Measurements from ENCODE around the gene ZNF827. TPM values are rescaled to one million over a fixed set of nuclear protein-coding genes. Genes with fewer than 3 reads are reported as not detected.

ZNF827 gene
- polyA plus RNA-seq, 1 donor (not counting 4 experiments of a cell fraction or from before 2014, with no cell fraction given) = 4.7 TPM

DNA sequence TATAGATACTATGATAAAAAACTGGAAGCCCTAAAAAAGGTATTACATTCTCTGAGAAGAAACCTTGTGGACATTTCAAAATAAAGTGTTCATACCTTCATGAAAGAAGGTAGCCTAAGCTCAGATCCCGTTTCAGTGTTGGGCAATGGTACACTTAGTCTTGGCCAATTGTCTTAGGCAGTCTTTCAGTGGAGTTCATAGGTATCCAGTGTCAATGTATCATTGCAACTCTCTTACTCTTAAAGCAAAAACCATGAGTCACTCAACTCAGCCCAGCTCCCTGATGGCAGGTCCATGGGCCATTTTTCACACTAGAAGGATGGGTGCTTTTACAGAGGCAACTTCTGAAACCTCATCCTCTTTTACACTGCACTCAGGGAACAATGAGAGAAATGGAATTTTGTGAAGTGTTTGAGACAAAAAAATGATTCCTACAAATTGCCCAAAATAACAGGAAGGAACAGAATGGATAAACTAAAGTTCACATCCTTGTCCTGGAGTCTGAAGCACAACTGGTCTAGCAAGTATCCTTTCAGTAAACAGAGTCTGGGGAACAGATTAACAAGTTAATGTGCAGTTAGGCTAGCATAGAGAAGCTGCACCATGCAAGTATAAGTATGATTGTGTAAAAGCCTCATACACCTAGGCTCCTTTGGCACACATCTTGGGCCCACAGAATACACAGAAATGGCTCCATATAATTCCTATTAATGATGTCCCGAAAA lies 7.0 kb upstream of the ZNF827 start:
- Histone ChIP-seq H3K9me3 (ENCODE audit: control insufficient read depth, low read depth, low read length) (no peaks in the 10 kb centered on the region), H3K79me2 (ENCODE audit: control insufficient read depth, insufficient read depth, low read length) (no peaks in the 10 kb centered on the region)
- no peak for DNase-seq (ENCODE audit: low read depth, low spot score)

DNA sequence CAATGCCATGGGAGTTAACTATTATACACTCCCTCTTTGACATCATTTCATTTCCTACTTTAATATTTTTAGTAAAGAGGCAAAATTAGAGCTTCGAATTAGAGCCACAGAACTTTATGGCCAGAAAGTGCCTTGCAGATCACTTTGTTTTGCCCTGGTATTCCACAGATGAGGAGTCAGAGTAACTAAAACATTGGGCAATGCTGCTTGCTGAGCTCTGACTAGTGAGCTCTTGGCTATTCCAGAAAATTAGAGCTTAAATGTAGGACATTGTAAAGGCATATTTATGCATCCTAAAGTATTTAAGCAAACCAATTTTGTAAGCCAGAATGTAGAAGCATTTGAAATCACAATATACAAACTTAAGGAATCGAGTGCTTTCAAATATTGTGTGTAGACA lies 6.3 kb upstream of the ZNF827 start:
- dilution Hi-C loops (cut with MboI; ENCODE audit: extremely low pct_ligation_motif_present, low sequenced_read_pairs) = no loop called here
- no peak overlapping the region for H3K27ac ChIP-seq (ENCODE audit: control insufficient read depth, insufficient read depth, low read length)
- H2AFZ ChIP-seq (ENCODE audit: control insufficient read depth, low read length) = no peak overlapping the region
- peaks cover 5% of the 10 kb centered on the region for H3K4me1 ChIP-seq (ENCODE audit: control insufficient read depth, extremely low read depth, insufficient read depth, low read length)
- H3K9me3 ChIP-seq (ENCODE audit: control insufficient read depth, low read depth, low read length) = no peaks in the 10 kb centered on the region
- no peak for TF ChIP-seq EZH2 (IDR thresholded peaks at IDR 0.05; ENCODE audit: low read length)
- no peak for TF ChIP-seq CTCF (optimal IDR thresholded peaks at IDR 0.05 in 1 of 3, IDR thresholded peaks at IDR 0.05 in 1 of 3, conservative IDR thresholded peaks at IDR 0.05 in 1 of 3; ENCODE audit: extremely low read depth in 1 of 3, insufficient read depth in 2 of 3, low read length in 3 of 3)
- no peak overlapping the region for H3K4me2 ChIP-seq (ENCODE audit: control insufficient read depth, extremely low read depth, insufficient read depth, low read depth, low read length)
- H4K20me1 ChIP-seq (ENCODE audit: control insufficient read depth, extremely low read depth, insufficient read depth, low read length) = no peaks in the 10 kb centered on the region
- H3K4me3 ChIP-seq (ENCODE audit: control insufficient read depth in 2 of 3, extremely low read depth in 1 of 3, insufficient read depth in 2 of 3, low read depth in 1 of 3, low read length in 3 of 3) = no peak overlapping the region
- H3K36me3 ChIP-seq (ENCODE audit: control insufficient read depth in 2 of 2, extremely low read depth in 1 of 2, insufficient read depth in 2 of 2, low read length in 2 of 2) = no peaks in the 10 kb centered on the region
- H3K9me1 ChIP-seq (ENCODE audit: control insufficient read depth, extremely low read depth, insufficient read depth, low read length) = no peaks in the 10 kb centered on the region
- H3K27me3 ChIP-seq (ENCODE audit: control insufficient read depth, extremely low read depth, insufficient read depth, low read length) = no peaks in the 10 kb centered on the region
- H3K79me2 ChIP-seq (ENCODE audit: control insufficient read depth, insufficient read depth, low read length) = no peaks in the 10 kb centered on the region
- DNase-seq (ENCODE audit: low read depth, low spot score) (no peak), FAIRE-seq (no peak)
- H3K9ac ChIP-seq (ENCODE audit: control insufficient read depth, extremely low read depth, insufficient read depth, low read length) = no peak overlapping the region

More for the DNA sequence above, 7.0 kb upstream of the ZNF827 start:
- Histone ChIP-seq H3K4me2 (ENCODE audit: control insufficient read depth, extremely low read depth, insufficient read depth, low read depth, low read length) (no peak overlapping the region), H3K9ac (ENCODE audit: control insufficient read depth, extremely low read depth, insufficient read depth, low read length) (no peak overlapping the region), H4K20me1 (ENCODE audit: control insufficient read depth, extremely low read depth, insufficient read depth, low read length) (no peaks in the 10 kb centered on the region), H3K4me1 (ENCODE audit: control insufficient read depth, extremely low read depth, insufficient read depth, low read length) (no peaks in the 10 kb centered on the region), H3K36me3 (ENCODE audit: control insufficient read depth in 2 of 2, extremely low read depth in 1 of 2, insufficient read depth in 2 of 2, low read length in 2 of 2) (no peaks in the 10 kb centered on the region), H3K27me3 (ENCODE audit: control insufficient read depth, extremely low read depth, insufficient read depth, low read length) (no peaks in the 10 kb centered on the region), H3K27ac (ENCODE audit: control insufficient read depth, insufficient read depth, low read length) (no peak overlapping the region), H3K9me1 (ENCODE audit: control insufficient read depth, extremely low read depth, insufficient read depth, low read length) (no peaks in the 10 kb centered on the region), H2AFZ (ENCODE audit: control insufficient read depth, low read length) (no peak overlapping the region), H3K4me3 (ENCODE audit: control insufficient read depth in 2 of 3, extremely low read depth in 1 of 3, insufficient read depth in 2 of 3, low read depth in 1 of 3, low read length in 3 of 3) (no peak overlapping the region)
- TF ChIP-seq CTCF (optimal IDR thresholded peaks at IDR 0.05 in 1 of 3, IDR thresholded peaks at IDR 0.05 in 1 of 3, conservative IDR thresholded peaks at IDR 0.05 in 1 of 3; ENCODE audit: extremely low read depth in 1 of 3, insufficient read depth in 2 of 3, low read length in 3 of 3) = no peak
- no peak for TF ChIP-seq EZH2 (IDR thresholded peaks at IDR 0.05; ENCODE audit: low read length)
- dilution Hi-C loops (cut with MboI; ENCODE audit: extremely low pct_ligation_motif_present, low sequenced_read_pairs) = no loop called here
- FAIRE-seq = no peak
